Iris pigment epithelial cell (primary cell): Measurements from ENCODE around the gene MORC4.

Experiments used
- DNase-seq: peaks from one replicate; pipeline ENCODE4 v3.0.0-alpha.2; 2011; ENCODE audit warnings: low read depth

The MORC4 gene

DNA sequence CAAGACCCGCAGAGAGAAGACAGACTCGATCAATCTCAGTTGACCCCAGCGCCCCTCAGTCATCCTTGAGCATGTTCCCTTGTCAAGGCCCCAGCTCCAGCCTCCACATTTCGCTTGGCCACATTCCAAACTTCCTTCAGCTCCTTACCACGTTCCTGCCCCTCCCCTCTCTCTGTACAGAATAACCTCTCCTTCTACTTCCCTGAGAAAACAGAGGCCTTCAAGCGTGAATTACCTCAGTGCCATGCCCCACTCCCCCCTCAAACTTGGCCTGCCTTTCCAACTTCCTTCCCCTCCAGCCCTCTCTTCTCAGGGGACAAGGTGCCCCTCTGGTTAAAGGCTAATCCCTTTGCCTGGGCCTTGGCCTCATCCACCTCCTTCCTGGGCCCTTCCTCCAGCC, 93.7 kb downstream of the MORC4 start:
- DNase-seq = no peak

DNA sequence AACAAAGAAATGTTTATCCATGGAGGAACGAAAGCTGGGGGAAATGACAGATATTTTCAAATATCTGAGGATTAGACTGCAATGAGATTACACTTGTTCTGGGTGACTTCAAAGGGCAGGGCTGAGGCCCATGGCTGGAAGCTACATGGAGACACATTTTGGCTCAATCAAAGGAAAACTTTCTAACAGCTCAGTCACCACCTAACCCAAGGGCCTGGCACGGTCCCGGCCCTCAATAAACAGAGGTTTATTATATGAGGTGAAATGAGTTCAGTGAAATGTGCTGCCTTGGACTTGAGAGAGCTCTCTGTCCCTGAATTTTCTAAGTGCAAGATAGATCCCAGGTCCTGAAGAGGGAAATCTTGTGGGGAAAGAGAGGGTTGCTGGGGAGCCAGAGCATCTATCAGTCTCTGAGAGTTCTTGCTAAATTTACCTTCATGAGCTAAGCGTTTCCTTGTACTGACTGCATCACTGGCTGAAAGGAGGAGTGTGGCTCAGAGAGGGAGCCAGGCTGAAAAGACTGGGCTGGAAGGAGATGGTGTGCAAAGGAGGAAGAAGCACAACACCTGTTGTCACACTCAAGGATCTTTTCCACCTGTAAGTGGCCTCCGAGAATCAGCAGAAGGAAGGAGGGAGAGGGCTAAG, 94.8 kb downstream of the MORC4 start:
- no peak for DNase-seq

DNA sequence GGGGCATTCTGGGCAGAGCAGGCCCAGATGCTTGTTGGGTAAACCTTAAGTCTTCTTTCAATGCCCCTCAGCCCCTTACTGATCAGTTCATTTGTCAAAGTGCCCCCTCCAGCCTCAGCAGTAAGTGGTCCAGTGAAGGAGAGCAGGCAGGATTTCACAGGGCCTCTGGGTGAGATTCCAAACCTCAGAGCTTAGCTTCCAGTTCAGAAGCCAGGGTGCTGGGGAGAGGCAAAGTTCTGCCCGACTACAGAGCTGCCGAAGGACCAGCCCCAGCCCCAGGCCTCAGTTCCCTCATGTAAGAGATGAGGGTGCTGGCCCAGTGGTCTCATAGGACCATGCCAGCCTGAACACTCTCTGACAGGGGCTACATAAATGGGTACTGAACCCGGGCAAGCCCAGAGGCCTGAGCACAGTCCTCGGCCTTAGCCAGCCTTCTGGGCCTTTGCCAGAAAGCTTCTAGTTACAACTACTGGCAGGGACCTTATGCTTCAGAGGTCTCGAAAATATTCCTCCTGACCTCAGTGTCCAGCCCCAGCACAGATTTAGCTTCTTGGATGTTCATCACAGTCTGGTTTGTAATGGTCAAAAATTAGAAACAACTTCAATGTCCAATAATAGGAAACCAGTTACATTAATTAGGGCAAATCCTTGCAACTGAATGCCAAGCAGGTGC, 96.0 kb downstream of the MORC4 start:
- no peak for DNase-seq

DNA sequence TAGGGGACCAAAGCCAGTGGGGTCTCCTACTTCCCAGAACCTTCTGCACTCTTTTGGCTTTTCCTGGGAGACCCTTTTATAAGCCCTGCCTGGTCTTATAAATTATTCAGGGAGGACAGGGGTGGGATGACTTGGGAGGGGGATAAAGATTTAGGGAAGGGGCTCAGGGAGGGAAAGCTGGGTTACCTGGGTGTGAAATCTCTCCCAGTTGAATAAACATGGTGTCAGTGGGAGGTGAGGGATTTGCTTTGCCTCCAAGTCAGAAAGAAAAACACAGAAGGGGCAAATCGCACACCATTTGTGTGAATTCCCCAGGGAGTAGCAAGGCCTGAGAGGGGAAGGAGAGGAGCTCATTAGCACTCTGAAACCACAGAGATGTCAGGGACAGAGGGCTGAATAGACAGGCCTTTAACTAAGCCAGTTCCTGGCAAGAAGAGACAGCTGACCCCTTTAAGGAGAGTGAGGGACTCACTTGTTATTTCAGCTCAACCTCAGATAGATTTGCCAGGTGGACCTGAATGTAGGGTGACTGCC, 96.7 kb downstream of the MORC4 start, which contains the start of gene RIPPLY1:
Gene RIPPLY1, minus strand, starts transcription at position 51 of the 534 bp plus-strand sequence. CDS start 54 bp downstream, outside the sequence.
- DNase-seq = no peak

DNA sequence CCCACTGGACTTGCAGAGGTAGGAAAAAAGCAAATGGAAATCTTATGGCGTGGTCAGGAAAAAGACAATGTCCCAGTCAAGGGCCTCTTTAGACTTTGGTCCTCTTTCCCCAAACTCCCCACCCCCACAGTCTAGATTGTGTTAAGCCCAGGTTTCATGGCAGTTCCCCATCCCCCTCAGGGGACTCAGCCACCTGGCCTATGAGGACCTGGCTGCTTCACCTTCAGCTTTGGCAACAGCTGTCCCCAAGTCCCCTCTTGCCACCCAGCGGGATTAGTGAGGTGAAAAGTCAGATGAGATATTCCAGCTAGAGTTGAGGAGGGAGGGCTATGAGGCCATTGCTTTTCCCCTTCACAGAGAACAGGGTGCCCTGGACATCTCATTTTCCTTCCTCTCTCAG, 97.3 kb downstream of the MORC4 start:
- DNase-seq = no peak

DNA sequence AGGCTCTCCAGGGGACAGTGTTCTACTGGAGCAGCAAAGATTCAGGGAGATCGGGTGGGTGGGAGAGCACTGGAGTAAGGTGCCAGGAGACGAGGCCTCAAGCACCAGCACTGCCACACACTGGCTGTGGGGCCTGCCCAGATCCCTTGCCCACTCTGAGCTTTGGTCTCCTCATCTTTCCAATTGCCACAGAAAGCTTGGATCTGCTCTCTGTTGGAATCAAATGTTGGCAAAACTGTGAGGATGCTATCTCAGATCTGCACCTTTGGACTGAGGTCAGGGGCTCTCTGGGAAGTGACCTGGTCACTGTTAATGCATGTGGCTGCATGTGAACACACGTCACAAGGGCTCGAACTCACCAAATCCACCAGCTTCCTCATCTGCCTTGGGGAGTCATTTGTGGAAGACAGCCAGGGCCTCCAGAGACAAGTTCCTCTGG, 98.2 kb downstream of the MORC4 start:
- DNase-seq = no peak

DNA sequence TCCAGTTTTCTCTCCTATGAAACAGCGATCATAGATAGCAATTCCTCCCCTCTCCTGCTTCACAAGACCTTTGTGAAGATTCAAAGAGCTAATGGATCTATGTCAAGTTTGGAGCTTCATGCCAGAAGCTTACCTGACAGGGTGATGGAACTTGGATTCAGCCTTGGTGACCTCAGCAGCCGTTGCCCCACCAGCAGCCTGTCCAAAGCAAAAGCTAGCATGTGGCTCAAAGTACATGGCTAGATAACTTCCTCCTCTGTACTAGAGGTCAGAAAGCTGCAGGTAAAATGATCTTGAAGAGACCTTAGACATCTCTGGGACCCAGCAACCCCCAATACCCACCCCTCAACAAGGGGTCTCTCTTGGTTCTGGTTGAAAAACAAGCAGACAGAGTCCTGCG, 98.7 kb downstream of the MORC4 start:
- no peak for DNase-seq

DNA sequence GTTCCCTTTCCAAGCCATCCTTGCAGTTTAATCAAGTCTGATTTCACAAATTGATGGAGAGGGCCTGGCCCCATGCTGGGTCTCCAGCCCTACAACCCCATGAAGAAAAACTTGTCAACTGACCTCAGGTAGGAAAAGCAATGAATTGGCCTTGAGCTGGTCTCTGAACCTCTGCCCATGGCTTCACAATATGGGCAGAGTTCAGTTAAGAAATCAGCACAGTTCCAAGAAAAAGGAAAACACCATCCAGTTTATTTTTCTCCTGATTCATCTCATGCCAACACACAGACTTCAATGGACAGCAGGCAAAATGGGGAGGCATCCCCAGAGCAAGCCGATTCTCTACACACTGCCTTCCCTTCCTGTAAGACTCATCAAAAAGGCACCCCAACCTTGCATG, 100.2 kb downstream of the MORC4 start:
- no peak for DNase-seq

DNA sequence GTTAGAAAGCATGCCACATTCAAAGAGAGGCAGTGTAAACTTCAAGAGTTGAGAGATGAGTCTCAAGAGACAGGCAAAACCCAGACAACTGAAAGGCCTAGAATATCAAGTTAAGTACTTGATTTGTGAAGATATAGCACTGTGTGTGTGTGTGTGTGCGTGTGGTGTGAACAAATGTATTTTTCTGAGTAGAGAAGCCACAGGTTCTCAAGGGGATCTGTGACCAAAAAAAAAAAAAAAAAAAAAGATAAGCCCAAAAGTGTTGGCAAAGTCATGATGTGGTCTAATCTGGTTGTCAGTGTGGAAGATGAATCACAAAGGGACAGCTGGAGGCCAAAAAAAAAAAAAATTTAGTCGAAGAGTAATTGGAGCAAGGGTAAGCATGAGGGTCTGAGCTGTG, 100.7 kb downstream of the MORC4 start:
- DNase-seq = peak; percentile 14

DNA sequence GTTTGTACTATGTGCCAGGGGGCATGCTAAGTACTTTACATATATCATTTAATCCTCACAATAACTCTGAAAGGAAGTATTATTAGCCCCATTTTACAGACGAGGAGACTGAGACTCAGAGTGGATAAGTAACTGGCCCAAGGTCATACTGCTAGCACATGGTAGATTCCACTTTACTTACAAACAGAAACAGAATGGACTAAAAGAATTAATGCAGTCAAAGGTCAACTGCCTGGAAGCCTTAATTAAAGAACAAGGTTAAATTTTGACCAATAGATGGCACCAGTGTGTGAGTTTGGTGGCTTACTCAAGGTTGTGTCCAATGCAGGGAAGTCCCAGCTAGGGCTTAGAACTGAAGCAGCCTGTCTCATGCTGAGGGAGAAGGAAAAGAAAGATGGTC, 101.5 kb downstream of the MORC4 start:
- peak; percentile 63 for DNase-seq

DNA sequence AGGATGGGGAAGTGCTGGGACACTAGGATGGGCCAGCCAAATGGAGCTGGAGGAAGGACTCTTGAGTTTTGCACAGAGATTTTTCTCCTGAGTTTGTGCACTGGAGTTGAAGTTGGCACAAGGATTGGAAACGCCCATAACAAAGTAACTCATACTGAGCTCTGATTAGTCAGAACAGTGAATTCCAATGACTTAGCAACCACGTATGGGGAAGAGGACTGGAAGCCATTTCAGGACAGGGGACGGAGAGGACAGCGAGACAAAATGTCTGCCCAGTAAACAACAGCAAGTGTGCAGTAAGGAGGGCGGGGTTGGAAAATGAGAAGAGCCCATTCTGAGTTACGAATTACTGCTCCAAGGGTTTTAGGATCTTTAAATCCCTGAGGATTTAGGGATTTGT, 102.8 kb downstream of the MORC4 start:
- DNase-seq = peak; percentile 70

DNA sequence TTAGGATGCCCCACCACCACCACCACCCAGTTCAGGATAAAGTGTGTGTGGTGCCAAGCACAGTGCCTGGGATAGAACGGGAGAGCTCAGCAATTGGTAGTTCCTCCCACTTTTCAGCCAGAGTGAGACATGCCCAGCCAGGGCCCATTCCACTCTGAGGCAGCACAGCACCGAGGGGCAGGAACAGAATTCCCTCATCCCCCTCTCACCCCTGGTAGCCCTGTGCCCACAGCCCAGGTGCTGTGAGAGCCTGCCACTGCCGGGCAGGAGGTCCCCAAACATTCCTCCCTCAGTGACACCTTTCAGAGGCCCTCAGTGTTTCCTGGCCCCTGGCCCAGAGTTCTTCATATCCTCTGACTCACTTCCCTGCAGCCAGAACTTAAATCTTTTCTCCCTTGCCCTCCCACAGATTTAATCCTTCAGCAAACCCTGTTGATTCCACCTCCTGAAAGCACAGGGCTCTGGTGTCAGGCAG, 105.0 kb downstream of the MORC4 start:
- DNase-seq = peak; percentile 80

DNA sequence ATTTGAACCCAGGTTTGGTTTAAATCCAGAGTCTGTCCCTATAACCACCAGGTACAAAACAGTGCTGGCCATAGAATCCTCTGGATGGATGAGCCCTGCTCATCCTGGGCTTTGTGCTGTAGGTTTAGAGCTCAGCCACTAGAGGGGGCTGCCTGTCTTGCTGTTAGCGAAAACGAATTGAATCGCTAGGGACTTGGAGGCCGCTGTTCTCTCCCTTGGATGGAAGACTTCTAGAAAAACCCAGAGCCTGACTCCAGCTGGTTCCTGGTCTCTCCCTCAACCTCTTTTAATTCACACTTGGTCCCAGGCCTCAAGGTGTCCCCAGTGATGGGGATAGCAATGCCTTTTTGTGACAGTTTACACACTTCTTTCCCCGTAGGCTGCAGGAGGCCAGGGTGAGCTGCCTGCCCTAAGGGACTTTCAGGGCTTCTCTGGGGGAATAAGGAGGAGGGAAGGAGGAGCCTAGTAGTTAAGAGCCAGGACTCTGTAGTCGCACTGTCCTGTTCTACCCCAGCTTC, 105.6 kb downstream of the MORC4 start:
- DNase-seq = peak; percentile 77

DNA sequence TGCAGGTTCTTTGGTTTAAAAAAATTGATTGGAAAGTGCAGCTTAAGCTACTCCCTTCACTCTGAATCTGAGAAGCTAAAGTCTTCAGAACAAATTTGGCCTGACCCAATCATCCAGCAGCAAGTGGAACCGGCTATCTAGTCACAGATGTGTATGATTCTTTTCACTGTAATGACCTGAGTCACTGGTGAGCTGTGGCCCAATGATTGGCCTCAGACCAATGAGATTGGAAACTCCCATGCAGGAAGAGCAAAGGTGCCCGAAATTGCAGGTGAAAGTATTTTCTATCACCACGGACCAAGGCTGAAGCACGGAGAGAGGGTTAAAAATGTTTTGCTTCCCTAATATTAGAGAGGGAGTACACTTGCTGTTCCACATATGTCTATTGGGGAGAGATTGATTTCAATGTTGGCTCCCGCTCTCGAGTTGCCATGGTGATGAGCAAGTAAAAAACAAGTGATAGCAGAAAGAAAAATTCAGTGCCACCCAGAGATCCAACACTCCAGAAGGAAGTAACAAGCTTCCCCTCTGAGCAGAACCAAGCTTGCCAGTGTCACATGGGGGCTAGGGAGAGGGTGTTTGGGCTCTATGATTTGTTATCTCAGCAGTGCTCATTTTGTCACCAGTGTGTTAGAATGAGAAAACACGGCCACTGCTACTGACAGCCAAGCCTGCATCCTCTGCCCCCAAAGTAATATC, 108.1 kb downstream of the MORC4 start:
- DNase-seq = no peak
